Measurements from ENCODE around the gene AMBRA1.

- TF ChIP-seq ELF4 (IDR thresholded peaks at IDR 0.05): no peak
- TF ChIP-seq SP1 (IDR thresholded peaks at IDR 0.05): no peak
- TF ChIP-seq LEF1 (IDR thresholded peaks at IDR 0.05; ENCODE audit: borderline replicate concordance): no peak
- TF ChIP-seq FOXM1 (IDR thresholded peaks at IDR 0.05; ENCODE audit: borderline replicate concordance): no peak
- no peak for TF ChIP-seq FOXK2 (IDR thresholded peaks at IDR 0.05)
- no peak for TF ChIP-seq BHLHE40 (IDR thresholded peaks at IDR 0.05; ENCODE audit: borderline replicate concordance)
- no peak for TF ChIP-seq CTBP1 (IDR thresholded peaks at IDR 0.05; ENCODE audit: borderline replicate concordance)
- no peak for TF ChIP-seq FOXA1 (IDR thresholded peaks at IDR 0.05)
- no peak for TF ChIP-seq SUZ12 (IDR thresholded peaks at IDR 0.05)
- TF ChIP-seq TARDBP (IDR thresholded peaks at IDR 0.05): no peak
Observed at GRCh38 chr11:46392421-46393230, 201.2 kb downstream of the AMBRA1 start.

Measured in HEK293T (cell line).